Testis (tissue), 3 donors: ENCODE results near the gene GHRH. TPM values are rescaled to one million over a fixed set of nuclear protein-coding genes. Genes with fewer than 3 reads are reported as not detected.

ENCODE experiments used
- DNase-seq: peaks from one replicate; pipeline ENCODE4 v3.0.0-alpha.2; 2019
- H3K27ac ChIP-seq, 2 donors: fragments of 200-600 bp; sonication (generic); one replicate each; pipeline ENCODE4 v1.5.1; 2019
- H3K27me3 ChIP-seq: fragments of 200-600 bp; sonication (generic); one replicate; pipeline ENCODE4 v1.5.1; 2019
- H3K36me3 ChIP-seq: fragments of 200-600 bp; sonication (generic); one replicate; pipeline ENCODE4 v1.5.1; 2017; ENCODE audit warnings: low read depth; ENCODE audit errors: missing control alignments
- H3K4me1 ChIP-seq: fragments of 200-600 bp; sonication (generic); one replicate; pipeline ENCODE4 v1.5.1; 2019
- H3K4me3 ChIP-seq, 2 donors: fragments of 200-600 bp; sonication (generic); one replicate each; pipeline ENCODE4 v1.5.1; 2017 to 2019
- H3K9me3 ChIP-seq: fragments of 200-600 bp; sonication (generic); one replicate; pipeline ENCODE4 v1.5.1; 2017
- POLR2A ChIP-seq: fragments of 450-650 bp; IDR thresholded peaks from one replicate; pipeline ENCODE4 v1.6.1; 2017; ENCODE audit warnings: antibody characterized with exemption, mild to moderate bottlenecking, moderate library complexity
- WGBS, 2 donors: methylation state at CpG; one replicate each; pipeline ENCODE4 v1.1.5; 2018; 5-methylcytosine and 5-hydroxymethylcytosine counted together
- intact Hi-C: fragments of 100-400 bp; cut with DNase I; formaldehyde crosslinking; loops from one replicate; pipeline ENCODE4 v1.15.1; 2023; ENCODE audit warnings: low total_unique reads
- polyA plus RNA-seq: library from polyadenylated mRNA; stranded (reverse); fragments of 350-450 nt; fragmentation: Illumina TruSeq; extraction: RNeasy Lipid Tissue Mini Kit (QIAGEN cat#74804); gene quantifications from one replicate; pipeline ENCODE4 v1.2.3, GENCODE V29; 2014; ENCODE audit warnings: low read depth, low replicate concordance; ENCODE audit not compliant: insufficient read depth
- total RNA-seq, 2 donors: library from RNA; depleted of rRNA; stranded (reverse); fragments of >200 nt; gene quantifications; one replicate each; pipeline ENCODE4 v1.2.3, GENCODE V29; 2016
- TF ChIP-seq, protein P1 (sequence below), 3 experiments: fragments of 450-650 bp in 2 of 3; fragments of 200-600 bp in 1 of 3; sonication (generic) in 1 of 3; IDR thresholded peaks; one replicate each; pipeline ENCODE4 v1.5.1; 2016 to 2019; ENCODE audit warnings: antibody characterized with exemption in 3 of 3, mild to moderate bottlenecking in 2 of 3, moderate library complexity in 1 of 3

GHRH gene
- total and polyA plus RNA-seq, 3 donors from 2014 or later, result not detected

DNA sequence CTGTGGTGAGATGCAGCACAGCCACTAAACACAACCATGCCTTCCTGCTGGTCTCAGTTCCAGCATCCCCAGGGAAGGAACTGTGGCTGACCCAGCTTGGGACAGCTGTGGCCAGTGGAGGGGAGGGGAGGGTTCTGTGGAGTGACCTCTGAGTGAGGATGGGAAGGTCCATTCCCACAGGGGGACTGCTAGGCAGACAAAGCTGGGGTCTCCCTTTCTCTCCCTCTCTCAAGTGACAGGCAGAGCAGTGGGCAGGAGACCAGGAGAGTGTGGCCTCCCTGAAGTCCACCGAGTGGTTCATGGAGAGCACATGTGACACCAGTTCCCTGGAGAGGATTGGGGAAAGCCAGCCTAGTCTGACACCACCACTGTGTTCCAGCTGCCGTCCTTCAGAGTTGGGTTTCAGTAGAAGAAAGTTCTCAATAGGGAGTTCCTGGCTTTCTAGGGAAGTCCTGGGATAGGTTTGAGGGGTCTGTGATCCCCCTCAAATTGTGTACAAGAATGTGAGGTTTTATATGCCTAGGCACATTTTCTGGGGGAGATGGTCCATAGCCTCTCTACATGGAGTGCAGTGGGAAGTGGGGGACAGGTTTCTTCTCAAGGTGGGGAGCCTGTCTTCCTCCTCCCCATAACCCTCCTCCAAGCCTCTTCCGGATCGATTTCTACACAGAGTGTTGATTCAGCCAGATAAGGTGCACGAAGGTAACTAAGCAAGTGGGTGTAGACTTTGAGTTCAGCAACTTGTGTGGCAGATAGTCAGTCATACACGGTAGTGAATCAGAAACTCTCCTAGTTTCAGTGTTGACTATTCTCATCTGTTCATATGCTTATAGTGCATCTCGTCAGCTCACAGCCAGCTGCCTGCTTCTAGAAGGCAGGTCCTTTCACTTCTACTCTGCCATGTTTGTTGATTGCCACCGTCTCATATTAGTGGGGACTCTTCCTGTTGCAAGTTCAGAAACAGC is 46.8 kb upstream of the GHRH start:
- Histone ChIP-seq H3K4me3 (no peak overlapping the region), H3K9me3 (no peaks in the 10 kb centered on the region), H3K4me1 (peaks cover 57% of the 10 kb centered on the region), H3K36me3 (no peaks in the 10 kb centered on the region), H3K27ac (peak overlapping the region; percentile 79 to 82), H3K27me3 (no peaks in the 10 kb centered on the region)
- TF ChIP-seq, protein P1, sequence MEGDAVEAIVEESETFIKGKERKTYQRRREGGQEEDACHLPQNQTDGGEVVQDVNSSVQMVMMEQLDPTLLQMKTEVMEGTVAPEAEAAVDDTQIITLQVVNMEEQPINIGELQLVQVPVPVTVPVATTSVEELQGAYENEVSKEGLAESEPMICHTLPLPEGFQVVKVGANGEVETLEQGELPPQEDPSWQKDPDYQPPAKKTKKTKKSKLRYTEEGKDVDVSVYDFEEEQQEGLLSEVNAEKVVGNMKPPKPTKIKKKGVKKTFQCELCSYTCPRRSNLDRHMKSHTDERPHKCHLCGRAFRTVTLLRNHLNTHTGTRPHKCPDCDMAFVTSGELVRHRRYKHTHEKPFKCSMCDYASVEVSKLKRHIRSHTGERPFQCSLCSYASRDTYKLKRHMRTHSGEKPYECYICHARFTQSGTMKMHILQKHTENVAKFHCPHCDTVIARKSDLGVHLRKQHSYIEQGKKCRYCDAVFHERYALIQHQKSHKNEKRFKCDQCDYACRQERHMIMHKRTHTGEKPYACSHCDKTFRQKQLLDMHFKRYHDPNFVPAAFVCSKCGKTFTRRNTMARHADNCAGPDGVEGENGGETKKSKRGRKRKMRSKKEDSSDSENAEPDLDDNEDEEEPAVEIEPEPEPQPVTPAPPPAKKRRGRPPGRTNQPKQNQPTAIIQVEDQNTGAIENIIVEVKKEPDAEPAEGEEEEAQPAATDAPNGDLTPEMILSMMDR (IDR thresholded peaks at IDR 0.05), result no peak
- TF ChIP-seq POLR2A, result no peak
- DNase-seq, result no peak
- 70 to 81% methylated on average over 8 of the region's 8 CpGs for WGBS, 2 donors
- intact Hi-C loops, result no loop called here

DNA sequence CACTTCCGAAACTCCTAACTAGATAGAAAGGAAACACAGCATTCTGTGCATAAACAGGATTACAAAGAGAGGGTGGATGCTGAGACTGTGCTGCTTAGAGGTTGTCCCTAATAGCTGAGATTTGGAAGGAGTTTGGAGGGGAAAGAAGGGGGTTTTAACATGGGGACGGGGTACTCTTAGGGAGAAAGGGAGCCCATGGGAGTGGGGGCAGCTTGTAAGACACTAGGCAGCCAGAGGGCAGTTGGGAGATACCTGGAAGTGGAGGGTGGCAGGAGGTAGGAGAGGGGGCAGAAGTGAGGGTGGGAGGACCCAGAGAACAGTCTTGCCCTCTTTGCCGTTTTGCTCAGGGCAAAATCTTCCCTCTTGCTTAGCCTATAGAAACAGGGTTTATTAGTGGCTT is 44.2 kb upstream of the GHRH start:
- TF ChIP-seq POLR2A, result no peak
- TF ChIP-seq, protein P1 (IDR thresholded peaks at IDR 0.05), result no peak
- no peaks in the 10 kb centered on the region for H3K27me3 ChIP-seq
- peaks cover 39% of the 10 kb centered on the region for H3K4me1 ChIP-seq
- H3K4me3 ChIP-seq, result no peak overlapping the region
- peak overlapping the region in 1 of 2 donors; percentile 47 for H3K27ac ChIP-seq
- WGBS, 2 donors, result 51 to 69% methylated on average over 3 of the region's 3 CpGs
- H3K9me3 ChIP-seq, result no peaks in the 10 kb centered on the region
- intact Hi-C loops, result no loop called here
- DNase-seq, result no peak
- no peaks in the 10 kb centered on the region for H3K36me3 ChIP-seq

DNA sequence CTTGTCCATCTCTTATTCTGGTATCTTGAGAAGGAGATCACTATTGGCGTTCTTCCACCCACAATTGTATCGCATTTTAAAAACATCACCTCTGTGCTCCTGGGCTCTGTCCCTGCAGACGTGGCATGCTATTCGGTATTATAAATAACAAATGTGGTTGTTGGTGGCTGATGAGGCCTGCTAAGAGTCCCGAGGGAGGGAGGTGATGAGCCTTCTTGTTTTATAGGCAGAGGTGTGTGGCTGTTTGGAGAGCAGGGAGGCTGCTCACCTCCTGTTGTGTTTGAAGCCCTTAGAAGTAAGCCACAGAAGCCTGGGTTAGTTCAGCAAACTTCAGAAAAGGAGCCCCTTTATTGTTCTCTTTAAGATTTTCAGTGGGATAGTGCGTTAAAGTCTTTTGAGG is 43.5 kb upstream of the GHRH start:
- H3K9me3 ChIP-seq, result no peaks in the 10 kb centered on the region
- no peaks in the 10 kb centered on the region for H3K36me3 ChIP-seq
- peaks cover 32% of the 10 kb centered on the region for H3K4me1 ChIP-seq
- no peak overlapping the region for H3K27ac ChIP-seq
- H3K4me3 ChIP-seq, result no peak overlapping the region
- H3K27me3 ChIP-seq, result no peaks in the 10 kb centered on the region
- WGBS, 2 donors, result 73 to 75% methylated on average over 6 of the region's 6 CpGs
- DNase-seq, result no peak
- intact Hi-C loops, result no loop called here
- no peak for TF ChIP-seq POLR2A

DNA sequence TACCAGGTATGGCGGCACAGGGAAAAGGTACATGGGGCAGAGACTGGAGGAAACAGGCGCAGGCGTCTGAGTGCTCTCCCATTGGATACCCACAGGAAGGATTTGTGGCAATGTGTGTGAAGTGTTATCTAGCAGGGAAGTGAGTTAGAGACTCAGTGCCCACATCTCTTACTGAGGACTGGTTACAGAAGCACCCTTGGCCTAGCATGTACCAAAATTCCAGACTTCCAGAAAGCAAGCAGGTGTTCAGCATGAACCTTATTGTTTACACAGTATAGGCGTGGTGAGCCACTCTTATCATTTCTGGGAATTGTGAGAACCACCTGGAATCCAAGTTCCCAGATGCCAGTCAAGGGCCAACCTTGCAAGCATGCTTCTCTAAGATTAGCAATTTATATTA is 42.0 kb upstream of the GHRH start:
- H3K27me3 ChIP-seq, result no peaks in the 10 kb centered on the region
- H3K4me1 ChIP-seq, result peaks cover 18% of the 10 kb centered on the region
- 83 to 86% methylated on average over 4 of the region's 4 CpGs for WGBS, 2 donors
- no peaks in the 10 kb centered on the region for H3K36me3 ChIP-seq
- no peak for DNase-seq
- H3K27ac ChIP-seq, result no peak overlapping the region
- no peaks in the 10 kb centered on the region for H3K9me3 ChIP-seq
- no peak overlapping the region for H3K4me3 ChIP-seq
- TF ChIP-seq, protein P1 (IDR thresholded peaks at IDR 0.05), result no peak
- TF ChIP-seq POLR2A, result no peak
- intact Hi-C loops, result no loop called here

DNA sequence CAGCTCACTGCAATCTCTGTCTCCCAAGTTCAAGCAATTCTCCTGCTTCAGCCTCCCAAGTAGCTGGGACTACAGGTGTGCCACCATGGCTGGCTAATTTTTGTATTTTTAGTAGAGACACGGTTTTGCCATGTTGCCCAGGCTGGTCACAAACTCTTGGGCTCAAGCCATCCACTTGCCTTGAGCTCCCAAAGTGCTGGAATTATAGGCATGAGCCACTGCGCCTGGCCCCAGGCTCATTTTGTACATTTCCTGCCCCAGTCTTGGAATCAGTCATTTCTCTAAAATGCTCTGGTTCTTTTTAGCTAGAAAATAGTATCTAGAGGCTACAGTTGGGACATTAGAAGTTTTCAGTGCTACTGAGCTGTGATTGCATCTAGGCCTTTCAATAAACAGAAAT is 41.4 kb upstream of the GHRH start:
- H3K4me1 ChIP-seq, result peaks cover 13% of the 10 kb centered on the region
- no peaks in the 10 kb centered on the region for H3K9me3 ChIP-seq
- H3K36me3 ChIP-seq, result no peaks in the 10 kb centered on the region
- H3K4me3 ChIP-seq, result no peak overlapping the region
- intact Hi-C loops, result no loop called here
- no peak for DNase-seq
- WGBS, 2 donors, result 85 to 98% methylated on average over 2 of the region's 2 CpGs
- TF ChIP-seq, protein P1 (IDR thresholded peaks at IDR 0.05), result no peak
- no peak for TF ChIP-seq POLR2A
- H3K27ac ChIP-seq, result no peak overlapping the region
- no peaks in the 10 kb centered on the region for H3K27me3 ChIP-seq
